ENCODE data around the gene CUEDC1.

DNA sequence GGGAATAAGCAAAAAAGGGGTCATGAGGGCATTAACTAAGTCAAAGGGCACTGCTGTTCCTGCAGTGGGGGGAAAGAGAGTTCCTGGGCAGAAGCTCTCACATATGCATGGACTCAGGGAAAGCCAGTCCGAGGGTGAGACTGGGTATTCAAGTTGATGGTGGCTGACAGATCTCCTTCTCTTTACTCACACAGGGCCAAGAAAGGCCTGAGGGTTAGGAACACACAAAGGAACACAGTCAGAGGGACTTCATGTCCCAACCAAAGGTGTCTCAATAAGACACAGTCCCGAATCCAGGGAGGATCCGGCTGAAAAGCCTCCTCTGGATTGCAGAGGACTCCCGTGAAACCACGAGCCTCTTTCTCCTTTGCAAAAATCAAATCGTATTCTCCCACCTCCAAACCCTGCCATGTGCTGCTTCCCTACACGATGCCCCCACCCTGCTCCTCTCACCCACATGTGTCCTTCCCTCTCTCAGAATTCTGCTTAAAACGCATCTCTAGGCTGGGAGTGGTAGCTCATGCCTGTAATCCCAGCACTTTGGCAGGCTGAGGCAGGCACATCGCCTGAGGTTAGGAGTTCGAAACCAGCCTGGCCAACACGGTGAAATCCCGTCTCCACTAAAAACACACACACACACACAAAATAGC, 23.6 kb downstream of the CUEDC1 start:
- TF ChIP-seq, protein P1, sequence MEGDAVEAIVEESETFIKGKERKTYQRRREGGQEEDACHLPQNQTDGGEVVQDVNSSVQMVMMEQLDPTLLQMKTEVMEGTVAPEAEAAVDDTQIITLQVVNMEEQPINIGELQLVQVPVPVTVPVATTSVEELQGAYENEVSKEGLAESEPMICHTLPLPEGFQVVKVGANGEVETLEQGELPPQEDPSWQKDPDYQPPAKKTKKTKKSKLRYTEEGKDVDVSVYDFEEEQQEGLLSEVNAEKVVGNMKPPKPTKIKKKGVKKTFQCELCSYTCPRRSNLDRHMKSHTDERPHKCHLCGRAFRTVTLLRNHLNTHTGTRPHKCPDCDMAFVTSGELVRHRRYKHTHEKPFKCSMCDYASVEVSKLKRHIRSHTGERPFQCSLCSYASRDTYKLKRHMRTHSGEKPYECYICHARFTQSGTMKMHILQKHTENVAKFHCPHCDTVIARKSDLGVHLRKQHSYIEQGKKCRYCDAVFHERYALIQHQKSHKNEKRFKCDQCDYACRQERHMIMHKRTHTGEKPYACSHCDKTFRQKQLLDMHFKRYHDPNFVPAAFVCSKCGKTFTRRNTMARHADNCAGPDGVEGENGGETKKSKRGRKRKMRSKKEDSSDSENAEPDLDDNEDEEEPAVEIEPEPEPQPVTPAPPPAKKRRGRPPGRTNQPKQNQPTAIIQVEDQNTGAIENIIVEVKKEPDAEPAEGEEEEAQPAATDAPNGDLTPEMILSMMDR (IDR thresholded peaks at IDR 0.05), result no peak
- TF ChIP-seq POLR2A (IDR thresholded peaks at IDR 0.05), result no peak
